Upper lobe of left lung (tissue), 4 donors: ENCODE measurements around the gene CLMN.

Experiments
- POLR2A ChIP-seq, 4 donors: fragments of 450-650 bp; IDR thresholded peaks; one replicate each; pipeline ENCODE4 v1.5.1; 2016 to 2017; ENCODE audit warnings: antibody characterized with exemption in 4 of 4, mild to moderate bottlenecking in 2 of 4
- POLR2AphosphoS5 ChIP-seq, 2 donors: sonication (generic); formaldehyde crosslinking; IDR thresholded peaks; one replicate each; pipeline ENCODE4 v1.5.1; 2017; ENCODE audit warnings: antibody characterized with exemption in 2 of 2
- TF ChIP-seq, protein P1 (sequence below), 6 experiments: fragments of 450-650 bp in 4 of 6; fragments of 200-600 bp in 2 of 6; sonication (generic) in 2 of 6; IDR thresholded peaks; one replicate each; pipeline ENCODE4 v1.5.1; 2016 to 2019; ENCODE audit warnings: antibody characterized with exemption in 6 of 6

DNA sequence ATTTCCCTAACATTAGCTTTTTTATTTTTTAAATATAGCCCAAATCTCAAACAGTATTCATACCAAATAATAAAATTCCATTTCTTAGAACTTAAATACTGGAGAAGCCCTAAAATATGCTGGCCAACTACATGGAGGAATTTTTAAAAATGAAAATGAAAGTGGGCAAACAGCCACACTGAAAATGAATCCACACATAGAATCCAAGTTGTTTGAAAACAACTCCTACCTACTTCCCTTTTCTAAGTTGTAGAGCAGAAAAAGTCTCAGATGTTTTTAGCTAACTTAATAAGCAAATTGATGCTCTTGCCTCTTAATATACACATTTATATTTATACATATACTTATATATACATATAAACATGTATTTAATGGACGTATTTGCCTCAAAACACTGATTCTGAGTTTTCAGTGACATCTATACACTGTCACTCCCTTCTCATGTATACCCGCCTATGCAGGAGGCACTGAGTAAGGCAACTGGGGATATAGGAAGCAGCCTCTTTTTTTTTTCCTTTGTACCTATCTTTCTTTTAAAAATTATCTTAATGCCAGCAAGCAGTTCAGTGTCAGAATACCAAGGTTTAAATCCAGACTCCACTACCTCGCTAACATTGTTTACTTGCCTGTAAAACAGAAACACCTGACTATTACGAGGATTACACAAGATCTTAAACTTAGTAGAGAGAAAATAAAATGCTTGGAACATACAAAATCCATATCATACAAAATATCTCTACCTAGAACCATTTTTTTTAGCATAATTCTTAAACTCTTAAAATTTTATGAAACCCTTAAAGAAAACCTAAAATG, 175.7 kb downstream of the CLMN start:
- TF ChIP-seq, protein P1, sequence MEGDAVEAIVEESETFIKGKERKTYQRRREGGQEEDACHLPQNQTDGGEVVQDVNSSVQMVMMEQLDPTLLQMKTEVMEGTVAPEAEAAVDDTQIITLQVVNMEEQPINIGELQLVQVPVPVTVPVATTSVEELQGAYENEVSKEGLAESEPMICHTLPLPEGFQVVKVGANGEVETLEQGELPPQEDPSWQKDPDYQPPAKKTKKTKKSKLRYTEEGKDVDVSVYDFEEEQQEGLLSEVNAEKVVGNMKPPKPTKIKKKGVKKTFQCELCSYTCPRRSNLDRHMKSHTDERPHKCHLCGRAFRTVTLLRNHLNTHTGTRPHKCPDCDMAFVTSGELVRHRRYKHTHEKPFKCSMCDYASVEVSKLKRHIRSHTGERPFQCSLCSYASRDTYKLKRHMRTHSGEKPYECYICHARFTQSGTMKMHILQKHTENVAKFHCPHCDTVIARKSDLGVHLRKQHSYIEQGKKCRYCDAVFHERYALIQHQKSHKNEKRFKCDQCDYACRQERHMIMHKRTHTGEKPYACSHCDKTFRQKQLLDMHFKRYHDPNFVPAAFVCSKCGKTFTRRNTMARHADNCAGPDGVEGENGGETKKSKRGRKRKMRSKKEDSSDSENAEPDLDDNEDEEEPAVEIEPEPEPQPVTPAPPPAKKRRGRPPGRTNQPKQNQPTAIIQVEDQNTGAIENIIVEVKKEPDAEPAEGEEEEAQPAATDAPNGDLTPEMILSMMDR (IDR thresholded peaks at IDR 0.05) = no peak
- TF ChIP-seq POLR2A (IDR thresholded peaks at IDR 0.05) = no peak
- TF ChIP-seq POLR2AphosphoS5 (IDR thresholded peaks at IDR 0.05) = no peak
